GM18907 (cell line): ENCODE results near the gene BTNL3.
"Not testable (repeated sequence)": the region's sequence is repeated elsewhere in the genome, so short reads cannot be mapped to it uniquely, and the experiment has no call there.

Experiments used
- ATAC-seq: cut with Tn5 transposase; IDR thresholded peaks from one replicate; pipeline ENCODE4 v1.9.1; 2021; ENCODE audit warnings: mild to moderate bottlenecking, moderate library complexity; ENCODE audit not compliant: unreplicated experiment

The BTNL3 gene, protein sequence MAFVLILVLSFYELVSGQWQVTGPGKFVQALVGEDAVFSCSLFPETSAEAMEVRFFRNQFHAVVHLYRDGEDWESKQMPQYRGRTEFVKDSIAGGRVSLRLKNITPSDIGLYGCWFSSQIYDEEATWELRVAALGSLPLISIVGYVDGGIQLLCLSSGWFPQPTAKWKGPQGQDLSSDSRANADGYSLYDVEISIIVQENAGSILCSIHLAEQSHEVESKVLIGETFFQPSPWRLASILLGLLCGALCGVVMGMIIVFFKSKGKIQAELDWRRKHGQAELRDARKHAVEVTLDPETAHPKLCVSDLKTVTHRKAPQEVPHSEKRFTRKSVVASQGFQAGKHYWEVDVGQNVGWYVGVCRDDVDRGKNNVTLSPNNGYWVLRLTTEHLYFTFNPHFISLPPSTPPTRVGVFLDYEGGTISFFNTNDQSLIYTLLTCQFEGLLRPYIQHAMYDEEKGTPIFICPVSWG

DNA sequence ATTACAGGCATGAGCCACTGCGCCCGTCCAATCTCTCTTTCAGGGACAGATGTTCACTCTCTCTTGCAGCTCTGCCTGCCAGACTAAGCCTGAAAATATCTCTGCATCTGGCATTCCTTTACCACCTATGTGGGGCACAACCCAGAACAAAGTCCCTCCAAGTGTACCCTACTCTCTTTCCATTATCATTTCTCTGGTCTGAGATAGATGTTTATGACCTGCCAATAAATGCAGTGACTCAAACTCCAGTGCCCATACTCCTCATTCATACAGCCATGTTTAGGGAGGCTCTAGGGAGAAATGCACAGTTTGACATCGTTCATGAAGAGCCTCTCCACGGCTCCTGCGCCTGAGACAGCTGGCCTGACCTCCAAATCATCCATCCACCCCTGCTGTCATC lies at the start of gene BTNL3:
Gene BTNL3 (plus strand): TSS at position 255 of the 400 bp plus-strand sequence. CDS start 183 bp downstream, outside the sequence.
- no peak for ATAC-seq

DNA sequence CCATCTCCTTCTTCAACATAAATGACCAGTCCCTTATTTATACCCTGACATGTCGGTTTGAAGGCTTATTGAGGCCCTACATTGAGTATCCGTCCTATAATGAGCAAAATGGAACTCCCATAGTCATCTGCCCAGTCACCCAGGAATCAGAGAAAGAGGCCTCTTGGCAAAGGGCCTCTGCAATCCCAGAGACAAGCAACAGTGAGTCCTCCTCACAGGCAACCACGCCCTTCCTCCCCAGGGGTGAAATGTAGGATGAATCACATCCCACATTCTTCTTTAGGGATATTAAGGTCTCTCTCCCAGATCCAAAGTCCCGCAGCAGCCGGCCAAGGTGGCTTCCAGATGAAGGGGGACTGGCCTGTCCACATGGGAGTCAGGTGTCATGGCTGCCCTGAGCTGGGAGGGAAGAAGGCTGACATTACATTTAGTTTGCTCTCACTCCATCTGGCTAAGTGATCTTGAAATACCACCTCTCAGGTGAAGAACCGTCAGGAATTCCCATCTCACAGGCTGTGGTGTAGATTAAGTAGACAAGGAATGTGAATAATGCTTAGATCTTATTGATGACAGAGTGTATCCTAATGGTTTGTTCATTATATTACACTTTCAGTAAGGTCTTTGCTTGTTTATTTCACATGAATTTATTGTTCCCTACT lies 38.2 kb upstream of the BTNL3 start:
- no peak for ATAC-seq

DNA sequence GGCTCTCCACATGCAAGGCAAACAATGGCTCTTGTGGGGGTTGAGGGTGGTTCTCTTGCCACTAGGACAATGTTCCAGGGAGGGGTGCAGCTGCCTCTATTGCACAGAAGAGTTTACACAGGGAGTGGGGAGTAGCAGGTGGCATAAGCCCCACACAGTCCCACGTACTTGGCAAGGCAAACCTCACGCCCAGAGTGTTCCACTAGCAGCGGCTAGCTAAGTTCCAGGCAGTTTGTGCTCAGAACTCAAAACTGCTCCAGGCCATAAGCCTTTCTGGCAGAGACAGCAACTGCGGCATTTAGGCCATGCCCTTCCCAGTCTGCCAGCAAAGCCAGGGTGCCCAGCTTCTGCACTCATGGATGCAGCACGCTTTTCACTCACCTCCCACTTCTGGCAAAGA lies 29.0 kb upstream of the BTNL3 start:
- no peak for ATAC-seq

DNA sequence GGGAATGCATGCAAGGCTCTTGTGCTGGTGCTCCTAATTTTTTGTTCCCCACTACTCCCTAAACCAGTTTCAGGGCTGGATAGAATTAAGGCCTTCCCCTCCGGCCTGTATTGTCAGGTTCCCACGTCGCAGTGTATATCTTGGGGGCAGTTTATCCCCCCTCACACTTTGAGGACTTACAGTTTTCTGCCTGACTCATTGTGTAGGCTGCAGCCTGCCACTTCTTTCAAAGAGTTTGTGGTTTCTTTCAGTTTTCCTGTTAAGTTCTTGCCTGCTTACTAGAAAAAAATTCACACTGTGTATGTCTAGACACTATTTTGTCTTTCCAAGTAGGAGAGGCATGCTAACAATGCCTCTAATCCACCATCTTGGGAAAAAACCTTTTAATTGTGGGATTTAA lies 28.4 kb upstream of the BTNL3 start:
- no peak for ATAC-seq

DNA sequence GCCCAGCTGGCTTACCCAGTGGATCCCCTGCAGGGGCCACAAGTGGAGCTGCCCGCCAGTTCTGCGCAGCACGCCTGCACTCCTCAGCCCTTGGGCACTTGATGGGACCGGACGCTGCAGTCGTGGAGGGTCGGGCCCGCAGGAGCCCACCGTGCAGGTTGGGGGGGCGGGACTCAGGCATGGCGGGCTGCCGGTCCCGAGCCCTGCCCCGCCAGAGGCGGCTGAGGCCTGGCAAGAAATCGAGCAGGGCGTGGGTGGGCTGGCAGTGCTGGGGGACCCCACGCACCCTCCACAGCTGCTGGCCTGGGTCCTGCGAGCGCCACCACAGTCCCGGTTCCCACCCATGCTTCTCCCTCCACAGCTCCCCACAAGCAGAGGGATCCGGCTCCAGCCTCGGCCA lies 19.2 kb upstream of the BTNL3 start:
- no peak for ATAC-seq

DNA sequence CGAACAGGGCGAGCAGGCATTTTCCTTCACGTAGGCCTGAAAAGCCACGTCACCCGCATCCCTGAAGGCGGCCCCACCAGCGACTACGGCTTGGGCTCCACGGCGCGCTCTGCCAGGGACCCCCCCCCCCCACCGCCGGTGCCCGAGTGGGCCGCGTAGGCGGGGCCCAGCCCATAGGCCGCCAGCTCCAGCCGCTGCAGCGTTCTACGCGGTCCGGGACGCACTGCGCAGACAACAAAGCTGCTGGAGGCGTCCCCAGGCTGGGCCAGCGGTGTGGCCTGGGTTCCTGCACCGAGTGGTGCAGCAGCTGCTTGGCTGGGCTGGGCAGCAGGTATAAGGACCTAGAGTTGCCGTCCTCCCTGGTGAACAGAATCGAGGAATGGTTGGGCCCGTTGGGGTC lies 18.3 kb upstream of the BTNL3 start:
- no peak for ATAC-seq

DNA sequence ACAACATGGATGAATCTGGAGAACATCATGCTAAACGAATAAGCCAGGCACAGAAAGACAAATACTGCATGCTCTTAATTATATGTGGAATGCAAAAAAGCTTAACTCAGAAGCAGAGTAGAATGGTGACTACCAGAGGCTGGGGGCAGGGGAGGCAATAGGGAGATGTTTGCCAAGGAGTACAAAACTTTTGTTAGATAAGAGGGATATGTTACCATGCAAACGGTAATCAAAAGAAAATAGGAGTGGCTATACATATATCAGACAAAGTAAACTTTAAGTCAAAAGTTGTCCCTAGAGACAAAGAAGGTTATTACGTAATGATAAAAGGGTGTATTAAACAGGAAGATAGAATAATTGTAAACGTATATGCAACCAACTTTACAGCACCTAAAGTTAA lies 17.8 kb upstream of the BTNL3 start:
- ATAC-seq: no peak

DNA sequence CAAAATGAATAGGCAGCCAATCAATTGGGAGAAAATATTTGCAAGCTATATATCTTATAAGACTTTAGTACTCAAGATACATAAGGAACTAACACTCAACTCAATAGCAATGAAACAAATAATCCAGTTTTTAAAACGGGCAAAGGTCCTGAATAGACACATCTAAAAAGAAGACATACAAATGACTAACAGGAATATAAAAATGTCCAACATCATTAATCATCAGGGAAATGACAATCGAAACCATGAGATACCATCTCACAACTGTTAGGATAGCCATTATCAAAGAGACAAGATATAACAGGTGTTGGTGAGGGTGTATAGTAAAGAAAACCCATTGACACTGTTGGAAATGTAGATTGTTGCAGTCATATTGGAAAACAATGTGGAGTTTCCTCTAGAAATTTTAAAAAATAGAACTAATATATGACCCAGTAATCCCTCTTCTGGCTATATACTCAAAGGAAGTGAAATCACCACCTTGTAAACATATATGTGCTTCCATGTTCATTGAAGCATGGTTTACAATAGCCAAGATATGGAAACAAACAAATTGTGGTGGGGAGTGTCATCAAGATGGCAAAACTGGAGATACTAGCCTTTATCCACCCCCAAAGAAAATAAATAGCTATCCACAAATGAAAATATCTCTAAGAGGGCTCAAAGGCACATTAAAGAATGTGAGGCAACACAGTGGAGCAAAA lies 13.9 kb upstream of the BTNL3 start:
- ATAC-seq: peak; percentile 14

DNA sequence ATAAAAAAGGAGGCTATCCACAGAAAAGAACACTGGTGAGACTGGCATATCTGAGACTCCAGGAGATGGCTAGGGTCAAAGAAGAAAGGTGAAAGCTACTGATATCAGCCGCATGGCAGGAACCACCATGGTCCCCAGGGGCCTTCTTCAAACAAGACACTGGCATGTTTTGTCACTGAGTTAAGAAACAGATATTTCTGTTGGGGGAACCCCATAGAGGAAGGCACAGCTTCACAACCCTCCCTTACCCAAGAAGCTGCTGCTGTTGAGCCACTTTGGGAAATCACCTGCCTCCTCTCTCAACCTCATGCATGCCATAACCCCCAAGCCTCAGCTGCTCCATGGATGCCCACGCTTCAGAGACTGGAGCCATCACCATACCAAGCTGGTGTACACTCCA lies 13.3 kb upstream of the BTNL3 start:
- peak; percentile 96 for ATAC-seq

DNA sequence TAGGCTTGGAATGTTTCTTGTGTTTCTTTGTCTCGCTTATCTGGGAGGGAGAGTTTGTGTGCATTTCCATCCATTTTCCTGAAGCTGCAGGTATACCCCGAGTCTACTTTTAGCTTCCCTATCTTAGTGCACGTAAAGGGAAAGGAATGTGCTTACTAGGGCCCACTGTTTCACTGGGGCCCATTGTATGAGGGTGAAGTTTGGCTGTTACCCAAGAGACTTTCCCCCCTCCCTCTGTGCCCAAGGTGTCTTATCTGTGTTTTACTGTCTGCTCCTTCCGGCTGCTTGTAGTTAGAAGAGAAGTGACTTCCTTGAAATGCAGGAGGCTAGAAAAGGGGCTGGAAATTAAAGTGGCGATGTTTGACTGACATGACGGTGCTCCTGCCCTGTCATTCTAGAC lies 12.1 kb upstream of the BTNL3 start:
- ATAC-seq: no peak

DNA sequence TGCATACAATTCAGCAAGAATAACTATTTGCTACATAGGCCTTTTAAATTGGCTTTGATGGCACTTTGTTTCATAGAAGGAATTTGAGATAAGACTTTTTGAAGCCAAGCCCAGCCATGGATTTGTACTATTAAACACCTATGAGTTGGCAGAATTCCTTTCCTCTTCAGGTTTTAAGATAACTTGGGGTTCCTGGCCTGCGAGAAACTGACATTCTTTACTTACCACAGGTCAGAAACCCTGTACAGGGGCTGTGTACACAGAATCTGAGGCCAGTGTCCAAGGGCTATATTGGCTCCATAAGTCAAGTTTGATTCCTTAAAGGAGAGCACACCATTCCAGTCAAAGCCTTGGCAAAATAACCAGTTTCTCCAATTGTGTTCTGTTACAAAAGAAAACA lies 10.8 kb upstream of the BTNL3 start:
- ATAC-seq: no peak

DNA sequence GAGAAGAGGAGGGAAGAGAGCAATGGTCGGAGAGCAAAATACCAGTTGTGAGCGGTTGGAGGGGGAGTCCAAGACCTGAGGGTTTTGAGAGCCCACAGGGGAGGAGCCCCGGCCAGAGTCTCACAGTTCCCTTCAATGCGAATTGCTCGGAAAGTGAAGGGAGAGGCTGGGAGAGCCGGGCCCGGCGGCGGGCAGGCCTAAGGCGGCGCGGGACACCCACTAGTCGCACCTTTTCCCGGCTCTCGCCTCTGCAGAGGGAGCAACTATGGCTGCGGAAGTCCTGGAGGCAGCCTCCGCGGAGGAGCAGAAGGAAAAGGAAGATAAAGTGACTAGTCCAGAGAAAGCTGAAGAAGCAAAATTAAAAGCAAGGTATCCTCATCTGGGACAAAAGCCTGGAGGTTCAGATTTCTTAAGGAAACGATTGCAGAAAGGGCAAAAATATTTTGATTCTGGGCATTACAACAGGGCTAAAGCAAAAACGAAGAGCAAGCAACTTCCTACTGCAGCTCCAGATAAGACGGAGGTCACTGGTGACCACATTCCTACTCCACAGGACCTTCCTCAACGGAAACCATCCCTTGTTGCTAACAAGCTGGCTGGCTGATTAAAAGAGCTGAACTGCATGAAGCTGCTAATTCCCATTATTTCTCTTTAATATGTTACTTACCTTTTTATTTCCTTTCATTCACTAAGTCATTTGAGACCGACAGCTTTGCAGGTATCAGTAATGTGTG lies 6.5 kb upstream of the BTNL3 start:
- ATAC-seq: no peak

DNA sequence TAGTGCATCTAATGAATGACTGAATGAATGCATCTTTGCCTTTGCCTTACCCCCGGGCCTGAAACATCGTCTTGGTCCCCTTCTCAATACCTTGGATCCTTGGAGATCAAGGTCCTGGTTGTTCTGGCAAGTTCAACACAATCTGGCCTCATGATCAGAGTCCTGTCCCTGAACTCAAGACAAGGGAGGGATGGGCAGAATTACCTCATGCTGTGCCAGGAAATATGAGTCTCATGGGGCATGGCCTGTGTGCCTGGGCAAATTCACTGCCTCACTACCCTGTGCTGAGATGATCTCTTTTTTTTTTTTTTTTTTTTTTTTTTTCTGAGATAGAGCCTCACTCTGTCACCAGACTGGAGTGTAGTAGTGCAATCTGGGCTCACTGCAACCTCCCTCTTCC lies 630 bp upstream of the BTNL3 start:
- ATAC-seq: no peak

DNA sequence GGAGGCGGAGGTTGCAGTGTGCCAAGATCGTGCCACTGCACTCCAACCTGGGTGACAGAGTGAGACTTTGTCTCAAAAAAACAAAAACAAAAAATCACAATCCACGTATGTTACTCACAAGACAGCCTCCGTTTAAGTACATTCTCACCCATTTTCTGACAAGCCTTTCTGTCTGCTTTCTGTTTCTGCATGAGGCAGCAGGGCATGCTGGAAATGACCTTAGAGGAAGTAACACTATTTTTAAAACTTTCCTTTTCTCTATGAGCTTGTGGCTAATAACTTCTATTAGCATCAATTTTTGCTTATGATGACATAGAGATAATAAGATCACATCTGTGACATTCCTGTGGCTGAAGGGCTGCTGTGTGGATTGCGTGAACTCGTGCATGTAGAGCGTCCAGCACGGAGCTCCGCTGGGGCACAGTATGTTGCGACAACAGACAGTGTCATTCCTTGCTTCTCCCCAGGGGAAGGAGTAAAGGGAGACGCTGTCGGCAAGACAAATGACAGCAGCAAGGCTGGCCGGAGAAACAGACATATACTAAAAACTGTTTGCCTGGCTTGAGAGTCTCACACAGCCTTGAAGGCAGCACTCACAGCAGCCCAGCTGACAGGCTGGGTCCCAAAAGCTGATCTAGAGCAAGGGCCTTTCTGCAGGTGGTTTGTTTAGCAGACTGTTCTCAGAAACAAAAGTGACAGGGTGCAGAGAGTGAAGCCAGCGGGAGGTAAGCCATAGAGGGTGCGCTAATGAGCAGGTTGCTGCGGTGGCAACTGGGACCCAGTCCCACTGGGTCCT lies 1.6 kb downstream of the BTNL3 start:
- no peak for ATAC-seq

DNA sequence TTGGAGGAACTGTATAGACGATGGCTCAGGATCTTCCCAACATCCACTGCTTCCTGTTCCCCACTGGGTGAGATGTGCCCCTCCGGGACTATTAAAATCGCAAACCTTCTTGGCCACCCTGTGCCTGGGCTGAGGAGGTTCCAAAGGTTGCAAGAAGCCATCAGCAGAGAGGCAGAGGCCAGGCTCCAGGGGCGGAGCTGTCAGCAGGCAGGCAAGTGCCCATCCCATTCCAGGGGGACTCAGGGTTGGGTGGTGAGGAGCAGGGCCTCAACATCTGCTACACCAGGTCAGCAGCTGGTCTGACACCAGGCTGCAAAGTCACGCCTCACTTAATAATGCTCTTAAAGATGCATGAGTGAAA lies 2.2 kb downstream of the BTNL3 start:
- no peak for ATAC-seq

DNA sequence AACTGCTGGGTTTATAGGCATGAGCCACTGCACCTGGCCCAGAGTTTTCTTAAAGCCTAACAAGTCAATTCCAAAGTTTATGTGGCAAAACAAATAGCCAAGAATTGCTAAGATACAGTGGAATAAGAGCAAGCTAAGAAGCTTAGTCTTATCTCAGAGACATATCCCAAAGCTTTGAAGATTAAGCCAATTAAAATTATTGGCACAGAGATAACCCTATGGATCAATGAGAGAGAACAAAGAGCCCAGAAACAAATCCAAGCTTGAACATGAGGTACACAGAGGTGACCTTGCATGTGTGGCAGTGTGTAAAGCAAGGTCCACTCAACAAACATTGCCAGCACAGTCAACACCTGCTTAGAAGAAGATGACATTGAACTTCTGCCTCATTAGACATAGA lies 13.3 kb downstream of the BTNL3 start:
- ATAC-seq: no peak

DNA sequence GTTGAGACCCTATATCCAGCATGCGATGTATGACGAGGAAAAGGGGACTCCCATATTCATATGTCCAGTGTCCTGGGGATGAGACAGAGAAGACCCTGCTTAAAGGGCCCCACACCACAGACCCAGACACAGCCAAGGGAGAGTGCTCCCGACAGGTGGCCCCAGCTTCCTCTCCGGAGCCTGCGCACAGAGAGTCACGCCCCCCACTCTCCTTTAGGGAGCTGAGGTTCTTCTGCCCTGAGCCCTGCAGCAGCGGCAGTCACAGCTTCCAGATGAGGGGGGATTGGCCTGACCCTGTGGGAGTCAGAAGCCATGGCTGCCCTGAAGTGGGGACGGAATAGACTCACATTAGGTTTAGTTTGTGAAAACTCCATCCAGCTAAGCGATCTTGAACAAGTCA lies 17.1 kb downstream of the BTNL3 start:
- ATAC-seq: no peak

DNA sequence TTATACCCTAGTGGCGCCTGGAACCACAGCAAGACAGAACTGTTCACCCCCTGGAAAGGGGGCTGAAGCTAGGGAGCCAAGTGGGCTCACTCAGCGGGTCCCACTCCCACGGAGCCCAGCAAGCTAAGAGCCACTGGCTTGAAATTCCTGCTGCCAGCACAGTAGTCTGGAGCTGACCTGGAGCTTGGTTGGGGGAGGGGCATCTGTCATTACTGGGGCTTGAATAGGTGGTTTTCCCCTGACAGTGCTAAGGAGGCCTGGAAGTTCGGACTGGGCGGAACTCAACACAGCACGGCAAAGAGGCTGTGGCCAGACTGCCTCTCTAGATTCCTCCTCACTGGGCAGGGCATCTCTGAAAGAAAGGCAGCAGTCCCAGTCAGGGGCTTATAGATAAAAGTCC lies 19.5 kb downstream of the BTNL3 start:
- ATAC-seq: no peak

DNA sequence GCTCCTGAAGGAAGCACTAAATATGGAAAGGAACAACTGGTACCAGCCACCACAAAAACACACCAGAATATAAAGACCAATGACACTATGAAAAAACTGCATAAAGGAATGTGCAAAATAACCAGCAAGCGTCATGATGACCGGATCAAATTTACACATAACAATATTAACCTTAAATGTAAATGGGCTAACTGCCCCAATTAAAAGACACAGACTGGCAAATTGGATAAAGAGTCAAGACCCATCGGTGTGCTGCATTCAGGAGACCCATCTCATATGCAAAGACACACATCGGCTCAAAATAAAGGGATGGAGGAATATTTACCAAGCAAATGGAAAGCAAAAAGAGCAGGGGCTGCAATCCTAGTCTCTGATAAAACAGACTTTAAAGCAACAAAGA lies 21.4 kb downstream of the BTNL3 start:
- not testable (repeated sequence) for ATAC-seq

DNA sequence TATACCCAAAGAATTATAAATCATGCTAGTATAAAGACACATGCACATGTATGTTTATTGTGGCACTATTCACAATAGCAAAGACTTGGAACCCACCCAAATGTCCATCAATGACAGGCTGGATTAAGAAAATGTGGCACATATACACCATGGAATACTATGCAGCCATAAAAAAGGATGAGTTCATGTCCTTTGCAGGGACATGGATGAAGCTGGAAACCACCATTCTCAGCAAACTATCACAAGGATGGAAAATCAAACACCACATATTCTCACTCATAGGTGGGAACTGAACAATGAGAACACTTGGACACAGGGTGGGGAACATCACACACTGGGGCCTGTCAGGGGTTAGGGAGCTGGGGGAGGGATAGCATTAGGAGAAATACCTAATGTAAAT lies 26.0 kb downstream of the BTNL3 start:
- not testable (repeated sequence) for ATAC-seq
